ENCODE data around the gene TMC8.

DNA sequence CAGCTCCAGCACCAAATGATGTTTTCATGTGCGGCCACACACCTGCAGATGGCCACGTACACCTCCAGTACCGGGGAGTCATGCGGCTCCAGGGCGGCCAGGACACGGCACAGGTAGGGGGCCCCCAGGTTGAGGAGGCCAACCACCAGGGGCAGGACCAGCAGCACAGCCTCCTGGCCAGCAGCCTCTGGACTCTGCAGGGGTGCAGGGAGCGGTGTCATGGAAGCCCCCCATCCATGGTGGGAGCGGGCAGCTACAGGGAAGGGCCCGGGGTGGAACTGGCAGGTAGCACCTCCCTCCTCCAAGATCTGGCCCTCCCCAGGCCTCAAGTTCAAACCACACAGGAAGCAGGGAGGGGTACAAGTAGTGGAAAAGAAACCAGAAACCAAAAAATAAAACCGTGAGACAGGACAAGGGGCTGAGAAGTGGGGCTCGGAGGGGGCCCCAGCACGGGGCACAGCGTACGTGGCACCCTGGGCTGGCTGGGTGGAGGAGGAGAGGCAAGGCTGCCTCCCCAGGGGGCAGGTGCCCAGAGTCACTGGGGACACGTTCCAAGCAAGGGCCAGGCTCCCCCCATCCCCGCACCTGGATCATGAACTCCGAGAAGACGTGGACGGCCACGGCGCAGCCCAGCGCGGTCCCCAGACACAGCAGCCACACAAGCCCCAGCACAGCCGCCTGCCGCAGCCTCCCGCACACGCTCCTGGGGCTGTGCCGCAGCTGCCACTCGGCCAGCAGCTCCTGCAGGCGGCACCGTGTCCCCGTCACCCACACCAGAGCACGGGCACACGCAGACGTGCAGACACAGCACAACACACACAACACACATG, 9.4 kb upstream of the TMC8 start:
- TF ChIP-seq POLR2AphosphoS5 (IDR thresholded peaks at IDR 0.05; ENCODE audit: borderline replicate concordance, low read depth, low read length) (no peak), EZH2 (IDR thresholded peaks at IDR 0.05) (no peak), FOXP2 (optimal IDR thresholded peaks at IDR 0.05; ENCODE audit: control extremely low read depth, extremely low read length, insufficient read depth) (no peak)
